B cell (primary cell): ENCODE measurements around the gene HIRA.

Experiments used
- EZH2 ChIP-seq: IDR thresholded peaks from 2 replicates; pipeline ENCODE4 v1.6.1; 2012; ENCODE audit warnings: borderline replicate concordance, low read depth, mild to moderate bottlenecking, moderate library complexity, low read length; ENCODE audit not compliant: insufficient read depth, poor library complexity, severe bottlenecking
- TF ChIP-seq, protein P1 (sequence below): fragments of 200-600 bp; IDR thresholded peaks from one replicate; pipeline ENCODE4 v1.8.0; 2022; ENCODE audit warnings: antibody characterized with exemption, mild to moderate bottlenecking

DNA sequence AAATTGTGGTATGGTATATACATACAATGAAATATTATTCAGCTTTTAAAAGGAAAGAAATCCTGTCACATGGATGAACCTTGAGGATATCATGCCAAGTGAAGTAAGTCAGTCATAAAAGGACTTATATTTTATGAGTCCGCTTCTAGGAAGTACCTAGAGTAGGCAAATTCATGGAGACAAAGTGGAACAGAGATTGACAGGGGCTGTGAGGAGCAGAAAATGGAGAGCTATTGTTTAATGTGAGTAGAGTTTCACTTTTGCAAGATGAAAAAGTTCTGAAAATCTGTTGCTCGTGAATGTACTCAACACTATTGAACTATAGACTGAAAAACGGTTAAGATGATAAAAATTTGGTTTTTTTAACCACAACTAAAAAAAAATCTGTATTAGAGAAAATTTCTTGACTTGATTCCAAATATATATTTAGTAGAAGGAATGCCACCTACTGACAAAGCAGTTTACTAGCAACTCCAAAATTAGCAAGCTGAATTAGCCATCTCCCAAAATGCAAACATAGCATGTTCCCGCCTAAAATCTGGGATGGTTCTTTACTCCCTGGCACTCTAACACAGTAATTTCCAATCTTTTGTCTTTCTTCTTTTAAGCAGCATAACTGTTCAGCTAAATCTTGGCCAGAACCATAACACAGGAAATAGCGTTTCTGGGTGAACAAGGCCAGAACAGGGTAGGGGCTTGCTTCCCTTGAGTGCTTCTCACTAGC, 46.0 kb upstream of the HIRA start:
- TF ChIP-seq, protein P1, sequence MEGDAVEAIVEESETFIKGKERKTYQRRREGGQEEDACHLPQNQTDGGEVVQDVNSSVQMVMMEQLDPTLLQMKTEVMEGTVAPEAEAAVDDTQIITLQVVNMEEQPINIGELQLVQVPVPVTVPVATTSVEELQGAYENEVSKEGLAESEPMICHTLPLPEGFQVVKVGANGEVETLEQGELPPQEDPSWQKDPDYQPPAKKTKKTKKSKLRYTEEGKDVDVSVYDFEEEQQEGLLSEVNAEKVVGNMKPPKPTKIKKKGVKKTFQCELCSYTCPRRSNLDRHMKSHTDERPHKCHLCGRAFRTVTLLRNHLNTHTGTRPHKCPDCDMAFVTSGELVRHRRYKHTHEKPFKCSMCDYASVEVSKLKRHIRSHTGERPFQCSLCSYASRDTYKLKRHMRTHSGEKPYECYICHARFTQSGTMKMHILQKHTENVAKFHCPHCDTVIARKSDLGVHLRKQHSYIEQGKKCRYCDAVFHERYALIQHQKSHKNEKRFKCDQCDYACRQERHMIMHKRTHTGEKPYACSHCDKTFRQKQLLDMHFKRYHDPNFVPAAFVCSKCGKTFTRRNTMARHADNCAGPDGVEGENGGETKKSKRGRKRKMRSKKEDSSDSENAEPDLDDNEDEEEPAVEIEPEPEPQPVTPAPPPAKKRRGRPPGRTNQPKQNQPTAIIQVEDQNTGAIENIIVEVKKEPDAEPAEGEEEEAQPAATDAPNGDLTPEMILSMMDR = peak; percentile 41
- TF ChIP-seq EZH2 = no peak
